ENCODE measurements around the gene ARAP1. TPM values are rescaled to one million over a fixed set of nuclear protein-coding genes. Genes with fewer than 3 reads are reported as not detected.

Gene ARAP1
- total and polyA plus RNA-seq, 2 of the 8 experiments (the other 6 are each of a cell fraction or from before 2014, with no cell fraction given), result 25.7 to 61.6 TPM

DNA sequence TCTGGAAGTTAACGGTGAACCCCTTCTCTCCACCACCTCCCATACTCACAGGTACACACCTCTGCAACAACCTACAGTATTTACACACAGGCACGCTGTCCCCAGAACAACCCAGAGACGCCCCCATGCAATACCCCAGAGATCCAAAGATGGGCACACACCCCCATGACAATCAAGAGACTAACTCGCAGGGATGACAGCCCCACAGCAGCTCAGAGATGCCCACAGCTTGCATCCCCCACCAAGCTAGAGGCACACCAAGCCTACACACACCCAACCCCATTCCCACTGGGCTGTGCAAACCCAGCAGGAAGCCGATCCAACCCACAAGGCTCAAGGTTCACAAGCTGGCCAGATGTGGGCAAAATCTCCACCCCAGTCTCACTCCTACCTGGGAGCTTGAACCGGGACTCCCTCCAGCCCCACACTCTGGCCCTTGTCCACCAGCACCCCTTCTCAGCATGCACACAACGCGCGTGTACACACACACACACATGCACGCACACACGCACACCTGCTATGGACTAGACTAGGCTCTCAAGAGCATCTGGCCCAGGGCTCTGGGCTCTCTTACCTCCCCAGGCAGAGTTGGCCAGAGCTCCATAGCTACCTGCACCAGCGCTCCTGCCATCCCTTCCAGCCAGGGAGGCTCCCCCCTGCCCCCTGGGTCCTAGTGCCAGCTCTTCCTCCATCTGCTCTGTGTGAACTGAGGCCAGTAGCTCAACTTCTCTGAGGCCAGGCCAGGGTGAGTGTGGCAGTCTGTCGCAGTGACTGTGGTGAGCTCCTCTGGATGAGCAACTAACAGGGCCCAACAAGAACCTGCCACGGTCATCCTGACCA lies 30.1 kb upstream of the ARAP1 start (continued):
- TF ChIP-seq, protein P1, sequence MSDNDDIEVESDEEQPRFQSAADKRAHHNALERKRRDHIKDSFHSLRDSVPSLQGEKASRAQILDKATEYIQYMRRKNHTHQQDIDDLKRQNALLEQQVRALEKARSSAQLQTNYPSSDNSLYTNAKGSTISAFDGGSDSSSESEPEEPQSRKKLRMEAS (IDR thresholded peaks at IDR 0.05), result no peak; the same call in 1 of the 2 replicates
- TF ChIP-seq RXRA (IDR thresholded peaks at IDR 0.05; ENCODE audit: insufficient read depth, low read depth, low read length), result no peak
- TF ChIP-seq RFX5 (IDR thresholded peaks at IDR 0.05; ENCODE audit: borderline replicate concordance, low read depth, low read length), result no peak
- no peak for TF ChIP-seq TCF12 (IDR thresholded peaks at IDR 0.05; ENCODE audit: low read depth, low read length)
- no peak for TF ChIP-seq ASH2L (IDR thresholded peaks at IDR 0.05; ENCODE audit: low read length)
- peak; percentile 66 for TF ChIP-seq EGR1 (IDR thresholded peaks at IDR 0.05; ENCODE audit: borderline replicate concordance, low read depth, low read length)

Measured in H1 (cell line).